Fibroblast of mammary gland (primary cell): Measurements from ENCODE around the gene AURKA.
A peak's percentile ranks its signal among the peaks of the same experiment; 100 is the strongest.
"Not testable (repeated sequence)": the region's sequence is repeated elsewhere in the genome, so short reads cannot be mapped to it uniquely, and the experiment has no call there.

Experiments
- DNase-seq: peaks from one replicate; pipeline ENCODE4 v3.0.0-alpha.2; 2010; ENCODE audit warnings: low read depth
- H3K4me3 ChIP-seq: 2 replicates; pipeline ENCODE4 v1.5.1; 2011; ENCODE audit warnings: low read depth, mild to moderate bottlenecking, low read length, moderate library complexity; ENCODE audit not compliant: control insufficient read depth
- TF ChIP-seq, protein P1 (sequence below): conservative IDR thresholded peaks from 2 replicates; pipeline ENCODE4 v1.5.1; 2011; ENCODE audit warnings: low read depth, low read length, inconsistent platforms; ENCODE audit not compliant: control insufficient read depth, insufficient read depth

AURKA gene

DNA sequence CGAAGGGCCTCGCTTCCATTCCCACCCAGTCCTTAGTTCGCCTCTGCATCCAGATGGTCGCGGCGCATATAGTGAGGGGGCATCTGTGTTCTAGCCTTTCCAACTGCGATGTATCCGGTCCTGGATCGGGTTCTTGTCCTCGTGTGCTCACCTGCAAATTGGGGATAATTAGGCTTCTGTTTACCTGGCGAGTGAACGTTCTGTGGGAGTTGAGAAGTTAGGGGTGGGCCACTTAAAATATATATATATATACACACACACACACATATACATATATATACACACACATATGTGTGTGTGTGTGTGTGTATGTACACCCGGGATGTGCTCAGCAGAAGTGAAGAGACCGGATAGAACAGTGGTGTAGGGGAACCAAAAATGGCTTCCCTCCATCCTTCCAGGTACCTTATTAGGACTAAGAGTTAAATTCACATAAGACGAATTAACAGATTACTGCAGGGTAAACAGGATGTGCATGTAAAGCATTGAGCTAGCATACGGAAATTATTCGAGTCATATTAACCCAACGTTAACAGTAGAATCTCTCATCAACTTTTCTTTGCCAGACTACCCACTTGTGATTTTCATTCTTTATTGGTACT, 967 bp upstream of the AURKA start:
- H3K4me3 ChIP-seq: peak overlapping the region; percentile 67
- TF ChIP-seq, protein P1, sequence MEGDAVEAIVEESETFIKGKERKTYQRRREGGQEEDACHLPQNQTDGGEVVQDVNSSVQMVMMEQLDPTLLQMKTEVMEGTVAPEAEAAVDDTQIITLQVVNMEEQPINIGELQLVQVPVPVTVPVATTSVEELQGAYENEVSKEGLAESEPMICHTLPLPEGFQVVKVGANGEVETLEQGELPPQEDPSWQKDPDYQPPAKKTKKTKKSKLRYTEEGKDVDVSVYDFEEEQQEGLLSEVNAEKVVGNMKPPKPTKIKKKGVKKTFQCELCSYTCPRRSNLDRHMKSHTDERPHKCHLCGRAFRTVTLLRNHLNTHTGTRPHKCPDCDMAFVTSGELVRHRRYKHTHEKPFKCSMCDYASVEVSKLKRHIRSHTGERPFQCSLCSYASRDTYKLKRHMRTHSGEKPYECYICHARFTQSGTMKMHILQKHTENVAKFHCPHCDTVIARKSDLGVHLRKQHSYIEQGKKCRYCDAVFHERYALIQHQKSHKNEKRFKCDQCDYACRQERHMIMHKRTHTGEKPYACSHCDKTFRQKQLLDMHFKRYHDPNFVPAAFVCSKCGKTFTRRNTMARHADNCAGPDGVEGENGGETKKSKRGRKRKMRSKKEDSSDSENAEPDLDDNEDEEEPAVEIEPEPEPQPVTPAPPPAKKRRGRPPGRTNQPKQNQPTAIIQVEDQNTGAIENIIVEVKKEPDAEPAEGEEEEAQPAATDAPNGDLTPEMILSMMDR: no peak
- DNase-seq: no peak

DNA sequence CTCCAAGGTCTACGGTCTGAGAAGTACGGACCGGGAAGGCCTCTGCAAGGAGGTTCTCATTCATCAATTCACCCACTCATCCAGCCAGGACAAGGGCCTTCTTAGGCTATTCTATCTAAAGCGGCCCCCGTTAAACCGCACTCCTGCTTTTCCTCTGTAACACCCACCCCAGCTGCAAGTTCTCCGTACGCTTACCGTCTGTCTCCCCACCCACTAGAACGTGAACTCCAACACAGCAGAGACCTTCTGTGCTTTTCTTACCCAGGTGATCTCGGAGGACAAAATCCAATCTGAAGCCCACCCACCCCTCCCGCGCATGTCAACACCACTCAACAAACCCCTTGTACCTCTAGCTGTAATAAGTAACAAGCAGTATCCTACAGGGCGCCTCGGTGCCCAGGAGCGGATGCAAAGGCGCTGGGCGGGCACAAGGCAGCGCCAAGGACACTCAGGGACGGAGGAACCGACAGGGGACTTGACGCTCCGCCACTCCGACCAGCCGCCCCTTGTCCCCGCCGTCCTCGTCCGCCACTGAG, 351 bp downstream of the AURKA start:
- TF ChIP-seq, protein P1: no peak
- DNase-seq: no peak
- peak overlapping the region; percentile 67 for H3K4me3 ChIP-seq

DNA sequence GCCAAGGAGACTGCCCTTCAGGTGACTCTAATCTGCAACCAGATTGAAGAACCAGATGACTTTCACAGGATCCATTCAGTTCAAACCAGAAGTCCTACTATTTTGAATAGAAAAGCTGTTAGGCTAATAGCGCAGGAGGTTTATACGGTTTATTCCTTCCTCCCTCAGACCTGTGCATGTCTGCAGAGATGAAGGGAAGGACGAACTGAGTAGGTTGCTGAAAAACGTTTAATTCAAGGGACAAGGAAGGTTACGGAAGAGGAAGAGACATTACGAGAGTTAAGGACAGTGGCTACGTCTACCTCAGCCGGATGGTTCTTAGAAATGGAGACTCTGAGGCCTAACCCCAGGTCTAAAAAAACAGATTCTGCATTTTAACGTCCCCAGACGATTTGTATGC, 978 bp downstream of the AURKA start:
- TF ChIP-seq, protein P1: no peak
- H3K4me3 ChIP-seq: peak overlapping the region; percentile 67
- no peak for DNase-seq

DNA sequence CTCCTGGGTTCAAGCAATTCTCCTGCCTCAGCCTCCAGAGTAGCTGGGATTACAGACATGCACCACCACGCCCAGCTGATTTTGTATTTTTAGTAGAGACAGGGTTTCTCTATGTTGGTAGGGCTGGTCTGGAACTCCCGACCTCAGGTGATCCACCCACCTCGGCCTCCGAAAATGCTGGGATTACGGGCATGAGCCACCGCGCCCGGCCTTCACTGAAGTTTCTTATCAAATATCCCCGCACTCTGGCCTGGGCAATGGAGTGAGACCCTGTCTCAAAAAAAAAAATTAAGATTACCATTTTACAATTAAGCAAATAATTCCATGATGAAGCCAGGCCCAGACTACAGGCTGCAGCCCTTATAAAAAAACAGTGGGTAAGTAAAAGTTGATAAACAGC, 1.6 kb downstream of the AURKA start:
- H3K4me3 ChIP-seq: peak overlapping the region; percentile 67
- DNase-seq: not testable (repeated sequence)

DNA sequence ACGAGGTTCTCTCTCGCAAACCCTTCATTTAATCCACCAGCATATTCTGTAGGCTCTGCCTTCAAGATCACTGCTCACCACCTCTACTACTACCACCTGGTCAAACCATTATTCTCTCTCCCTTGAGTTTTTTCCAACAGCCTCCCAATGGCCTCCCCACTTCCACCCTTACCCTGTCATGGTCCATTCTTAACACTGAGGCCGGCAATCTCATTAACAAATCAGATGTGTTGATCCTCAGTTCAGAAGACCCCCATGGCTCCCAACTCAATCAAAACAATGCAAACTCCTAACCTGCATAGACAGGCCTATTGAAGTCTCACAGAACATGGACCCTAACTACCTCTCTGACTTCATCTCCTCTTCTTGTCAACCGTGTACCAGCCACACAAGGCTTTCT, 2.2 kb downstream of the AURKA start:
- H3K4me3 ChIP-seq: no peak overlapping the region
- TF ChIP-seq, protein P1: no peak
- DNase-seq: no peak

DNA sequence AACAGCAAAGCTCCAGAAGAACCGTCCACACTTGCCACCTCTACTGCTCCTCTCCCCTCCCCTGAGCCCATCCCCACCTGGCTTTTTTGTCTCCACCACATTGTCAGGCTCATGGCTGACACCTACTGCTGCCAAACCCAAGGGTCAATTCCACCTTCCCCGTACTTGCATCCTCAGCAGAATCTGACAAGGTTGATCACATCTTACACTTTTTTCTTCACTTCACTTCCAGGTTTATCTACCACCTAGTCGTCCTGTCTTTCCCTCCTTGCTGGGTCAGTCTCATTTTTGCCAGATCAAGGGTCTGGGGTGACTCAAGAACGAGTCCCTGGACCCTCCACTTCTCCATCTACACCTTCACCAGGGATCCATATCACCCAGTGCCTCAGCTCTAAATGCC, 3.1 kb downstream of the AURKA start:
- DNase-seq: no peak
- no peak overlapping the region for H3K4me3 ChIP-seq
- TF ChIP-seq, protein P1: no peak

DNA sequence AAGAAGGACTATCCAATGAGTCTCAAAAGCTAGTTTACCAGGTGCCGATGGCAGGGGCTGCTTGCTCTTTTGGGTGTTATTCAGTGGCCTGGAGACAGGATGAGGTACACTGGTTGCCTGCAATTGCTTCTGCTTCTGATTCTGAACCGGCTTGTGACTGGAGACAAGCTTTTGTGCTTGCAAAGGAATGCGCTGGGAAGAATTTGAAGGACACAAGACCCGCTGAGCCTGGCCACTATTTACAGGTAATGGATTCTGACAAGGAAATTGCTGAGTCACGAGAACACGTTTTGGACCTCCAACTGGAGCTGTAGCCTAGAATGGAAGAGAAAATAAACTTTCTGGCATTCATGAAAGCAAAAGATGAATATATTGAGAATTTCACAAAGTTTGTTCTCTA, 5.8 kb downstream of the AURKA start:
- H3K4me3 ChIP-seq: no peak overlapping the region
- TF ChIP-seq, protein P1: no peak
- DNase-seq: no peak
